Colonic mucosa (tissue), 4 donors: ENCODE data around the gene APAF1. TPM values are rescaled to one million over a fixed set of nuclear protein-coding genes. Genes with fewer than 3 reads are reported as not detected.

ENCODE experiments used
- DNase-seq: peaks from one replicate; pipeline ENCODE4 v3.0.0-alpha.2; 2020
- H3K27ac ChIP-seq: fragments of 200-600 bp; one replicate; pipeline ENCODE4 v1.8.0; 2021
- H3K27me3 ChIP-seq: fragments of 200-600 bp; one replicate; pipeline ENCODE4 v1.8.0; 2021
- H3K36me3 ChIP-seq: fragments of 200-600 bp; one replicate; pipeline ENCODE4 v1.8.0; 2021
- H3K4me1 ChIP-seq: fragments of 200-600 bp; one replicate; pipeline ENCODE4 v1.8.0; 2021; ENCODE audit warnings: mild to moderate bottlenecking
- H3K4me3 ChIP-seq: fragments of 200-600 bp; one replicate; pipeline ENCODE4 v1.8.0; 2021
- H3K9ac ChIP-seq, 2 donors: one replicate each; pipeline ENCODE4 v1.7.0; 2013; ENCODE audit warnings: control low read depth in 2 of 2, low read depth in 2 of 2, low read length in 2 of 2
- H3K9me3 ChIP-seq: fragments of 200-600 bp; one replicate; pipeline ENCODE4 v1.8.0; 2021
- CTCF ChIP-seq: fragments of 200-600 bp; IDR thresholded peaks from one replicate; pipeline ENCODE4 v1.8.0; 2022; ENCODE audit warnings: antibody characterized with exemption, mild to moderate bottlenecking
- intact Hi-C: fragments of 100-400 bp; cut with DNase I; formaldehyde crosslinking; loops from one replicate; pipeline ENCODE4 v1.14.1; 2022
- total RNA-seq, 2 donors: library from RNA; stranded (reverse); fragmentation: NEBNext Ultra II Directional in 1 of 2; extraction: Animal tissue kit (Norgen Biotek cat#: 25700) in 1 of 2; gene quantifications; one replicate each; pipeline ENCODE4 v1.2.1, GENCODE V29; 2021
- donor health status: healthy.
- donor health status: DM: no; HTN: no; CAD: no.
- donor health status: DM: no; HTN: no; CAD: no.

The APAF1 gene
- total RNA-seq, 2 donors from 2014 or later = 36.8 to 52.6 TPM

- Histone ChIP-seq H3K27me3 (no peaks in the 10 kb centered on the region), H3K9ac (no peak overlapping the region), H3K9me3 (no peaks in the 10 kb centered on the region), H3K36me3 (no peaks in the 10 kb centered on the region), H3K27ac (no peak overlapping the region), H3K4me1 (no peaks in the 10 kb centered on the region), H3K4me3 (no peak overlapping the region)
- intact Hi-C loops = no loop called here
- no peak for TF ChIP-seq CTCF
- no peak for DNase-seq
Measured at GRCh38 chr12:98699586-98699985, 54.5 kb downstream of the APAF1 start.

DNA sequence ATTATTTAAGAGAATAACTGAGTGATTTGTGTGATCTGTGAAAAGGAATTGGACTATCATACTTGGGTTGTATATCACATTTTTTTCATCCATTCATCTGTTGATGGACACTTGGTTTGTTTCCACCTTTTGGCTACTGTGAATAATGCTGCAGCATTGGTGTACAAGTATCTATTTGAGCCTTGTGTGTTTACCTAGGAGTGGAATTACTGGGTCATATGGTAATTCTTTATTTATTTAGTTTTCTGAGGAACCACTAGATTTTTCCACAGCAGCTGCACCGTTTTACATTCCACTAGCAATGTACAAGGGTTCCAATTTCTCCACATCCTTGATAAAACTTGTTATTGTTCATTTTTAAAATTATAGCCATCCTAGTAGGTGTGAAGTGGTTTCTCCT is 56.1 kb downstream of the APAF1 start:
- H3K4me3 ChIP-seq = no peak overlapping the region
- H3K9me3 ChIP-seq = no peaks in the 10 kb centered on the region

GRCh38 chr12:98709022-98709421 is 63.9 kb downstream of the APAF1 start:
- H3K27ac ChIP-seq = no peak overlapping the region
- TF ChIP-seq CTCF = no peak
- no peak for DNase-seq
- no peak overlapping the region for H3K4me3 ChIP-seq
- no peaks in the 10 kb centered on the region for H3K4me1 ChIP-seq
- peaks cover 10% of the 10 kb centered on the region for H3K36me3 ChIP-seq
- intact Hi-C loops = no loop called here
- no peaks in the 10 kb centered on the region for H3K9me3 ChIP-seq
- no peaks in the 10 kb centered on the region for H3K27me3 ChIP-seq
- no peak overlapping the region for H3K9ac ChIP-seq

More for the DNA sequence above, 56.1 kb downstream of the APAF1 start:
- no peak overlapping the region for H3K9ac ChIP-seq
- H3K4me1 ChIP-seq = no peaks in the 10 kb centered on the region
- no peak for DNase-seq
- H3K27ac ChIP-seq = no peak overlapping the region
- intact Hi-C loops = no loop called here
- no peaks in the 10 kb centered on the region for H3K27me3 ChIP-seq
- no peak for TF ChIP-seq CTCF
- H3K36me3 ChIP-seq = no peaks in the 10 kb centered on the region

DNA sequence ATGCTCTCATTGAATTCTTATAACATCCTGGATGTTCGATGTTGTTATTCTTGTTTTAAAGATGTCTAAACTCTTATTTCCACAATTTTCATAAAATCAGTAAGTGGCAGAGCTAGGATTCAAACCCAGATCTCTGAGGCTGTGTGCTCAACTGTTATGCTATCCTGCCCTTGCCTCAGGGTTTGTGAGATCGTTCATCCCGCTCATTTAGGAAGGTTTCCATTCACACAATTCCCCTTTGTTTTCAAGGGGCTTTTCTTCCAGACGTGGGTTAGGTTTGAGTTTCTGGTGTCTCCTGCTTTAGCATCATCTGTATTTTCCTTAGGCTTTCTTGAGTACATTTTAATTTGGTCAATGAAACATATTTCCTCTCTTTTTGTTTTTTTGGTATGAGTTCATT is 69.3 kb downstream of the APAF1 start:
- H3K36me3 ChIP-seq = peaks cover 4% of the 10 kb centered on the region
- no peaks in the 10 kb centered on the region for H3K27me3 ChIP-seq
- TF ChIP-seq CTCF = no peak
- no peaks in the 10 kb centered on the region for H3K9me3 ChIP-seq
- no peak overlapping the region for H3K4me3 ChIP-seq
- H3K9ac ChIP-seq = no peak overlapping the region
- DNase-seq = no peak
- no peaks in the 10 kb centered on the region for H3K4me1 ChIP-seq
- intact Hi-C loops = no loop called here
- H3K27ac ChIP-seq = no peak overlapping the region

DNA sequence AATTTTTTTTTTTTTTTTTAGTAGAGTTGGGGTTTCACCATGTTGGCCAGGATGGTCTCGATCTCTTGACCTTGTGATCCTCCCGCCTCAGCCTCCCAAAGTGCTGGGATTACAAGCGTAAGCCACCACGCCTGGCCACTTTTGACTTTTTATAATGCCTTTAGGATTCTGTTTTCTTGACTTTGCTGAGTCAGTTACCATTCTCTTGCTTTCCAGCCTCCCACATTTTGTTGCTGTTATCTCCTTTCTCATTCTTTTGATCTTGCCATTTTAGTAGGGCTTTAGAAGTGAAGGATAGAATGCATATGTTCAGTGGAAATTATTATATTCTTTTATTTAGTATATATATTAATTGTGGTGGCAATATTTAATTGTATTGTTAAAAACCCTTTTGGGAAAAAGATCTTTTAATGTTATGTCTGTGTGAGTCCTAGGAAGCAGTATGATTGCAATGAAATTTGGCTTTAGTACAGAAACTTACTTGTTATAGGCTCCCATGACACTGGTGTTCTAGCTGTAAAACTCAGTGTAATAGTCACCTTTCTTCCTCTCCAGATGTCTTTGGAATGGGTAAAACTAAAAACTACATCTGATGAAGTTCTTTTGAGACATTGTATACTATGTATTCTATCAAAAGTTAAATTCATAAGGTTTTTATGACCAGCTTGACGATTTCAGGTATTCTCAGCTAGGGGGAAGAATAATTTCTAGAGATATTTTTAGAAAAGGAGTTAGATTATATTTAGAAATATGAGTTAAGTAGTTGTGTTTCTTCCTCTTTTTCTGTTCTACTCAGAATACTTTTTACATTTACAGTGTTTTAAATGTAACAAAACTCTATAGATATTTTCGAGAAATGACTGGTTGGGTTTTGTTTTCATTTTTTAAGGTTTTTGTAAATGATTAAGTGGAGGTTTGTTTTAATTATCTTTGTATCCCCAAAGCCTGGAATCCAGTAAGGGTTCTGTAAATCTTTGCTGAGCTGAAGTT is 74.7 kb downstream of the APAF1 start:
- no peak for DNase-seq
- peaks cover 4% of the 10 kb centered on the region for H3K36me3 ChIP-seq
- no peaks in the 10 kb centered on the region for H3K9me3 ChIP-seq
- no peak overlapping the region for H3K27ac ChIP-seq
- intact Hi-C loops = loop anchor here (10.0 kb wide), 1 partner anchor 275 kb away; no protein-coding TSS in a partner anchor
- TF ChIP-seq CTCF = no peak
- H3K9ac ChIP-seq = no peak overlapping the region
- H3K4me1 ChIP-seq = no peaks in the 10 kb centered on the region
- no peaks in the 10 kb centered on the region for H3K27me3 ChIP-seq
- H3K4me3 ChIP-seq = no peak overlapping the region
